Testis (tissue), 2 donors: ENCODE data around the gene KRT27.

Source experiments
- POLR2A ChIP-seq: fragments of 450-650 bp; IDR thresholded peaks from one replicate; pipeline ENCODE4 v1.6.1; 2017; ENCODE audit warnings: antibody characterized with exemption, mild to moderate bottlenecking, moderate library complexity
- TF ChIP-seq, protein P1 (sequence below), 3 experiments: fragments of 450-650 bp in 2 of 3; fragments of 200-600 bp in 1 of 3; sonication (generic) in 1 of 3; IDR thresholded peaks; one replicate each; pipeline ENCODE4 v1.5.1; 2016 to 2019; ENCODE audit warnings: antibody characterized with exemption in 3 of 3, mild to moderate bottlenecking in 2 of 3, moderate library complexity in 1 of 3

DNA sequence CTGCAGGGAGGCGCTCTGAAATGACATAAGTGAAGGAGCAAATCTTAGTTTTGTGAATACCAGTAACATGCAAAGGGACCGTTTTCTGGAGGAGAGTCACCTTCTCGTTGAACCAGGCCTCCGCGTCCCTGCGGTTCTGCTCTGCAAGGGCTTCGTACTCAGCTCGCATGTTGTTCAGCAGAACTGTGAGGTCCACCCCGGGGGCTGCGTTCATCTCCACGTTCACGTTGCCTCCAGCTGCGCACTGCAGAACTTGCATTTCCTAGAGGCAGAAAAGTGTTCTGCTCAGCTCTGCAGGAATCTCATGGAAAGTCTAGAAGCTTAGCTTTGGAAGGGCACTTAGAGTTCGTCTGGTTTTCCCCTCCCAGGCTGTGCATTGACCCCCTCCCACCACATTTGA, 31.3 kb downstream of the KRT27 start:
- TF ChIP-seq, protein P1, sequence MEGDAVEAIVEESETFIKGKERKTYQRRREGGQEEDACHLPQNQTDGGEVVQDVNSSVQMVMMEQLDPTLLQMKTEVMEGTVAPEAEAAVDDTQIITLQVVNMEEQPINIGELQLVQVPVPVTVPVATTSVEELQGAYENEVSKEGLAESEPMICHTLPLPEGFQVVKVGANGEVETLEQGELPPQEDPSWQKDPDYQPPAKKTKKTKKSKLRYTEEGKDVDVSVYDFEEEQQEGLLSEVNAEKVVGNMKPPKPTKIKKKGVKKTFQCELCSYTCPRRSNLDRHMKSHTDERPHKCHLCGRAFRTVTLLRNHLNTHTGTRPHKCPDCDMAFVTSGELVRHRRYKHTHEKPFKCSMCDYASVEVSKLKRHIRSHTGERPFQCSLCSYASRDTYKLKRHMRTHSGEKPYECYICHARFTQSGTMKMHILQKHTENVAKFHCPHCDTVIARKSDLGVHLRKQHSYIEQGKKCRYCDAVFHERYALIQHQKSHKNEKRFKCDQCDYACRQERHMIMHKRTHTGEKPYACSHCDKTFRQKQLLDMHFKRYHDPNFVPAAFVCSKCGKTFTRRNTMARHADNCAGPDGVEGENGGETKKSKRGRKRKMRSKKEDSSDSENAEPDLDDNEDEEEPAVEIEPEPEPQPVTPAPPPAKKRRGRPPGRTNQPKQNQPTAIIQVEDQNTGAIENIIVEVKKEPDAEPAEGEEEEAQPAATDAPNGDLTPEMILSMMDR (IDR thresholded peaks at IDR 0.05) = no peak
- TF ChIP-seq POLR2A = no peak
